ENCODE measurements around the gene TSPAN16. TPM values are rescaled to one million over a fixed set of nuclear protein-coding genes. Genes with fewer than 3 reads are reported as not detected.

The TSPAN16 gene
- total RNA-seq, 1 donor from 2014 or later: not detected

GRCh38 chr19:11364296-11364904, 68.4 kb downstream of the TSPAN16 start:
- DNase-seq (ENCODE audit: extremely low read depth, low read depth, low spot score): no peak

- no peak for DNase-seq (ENCODE audit: extremely low read depth, low read depth, low spot score)
Measured at GRCh38 chr19:11364935-11365334, 69.0 kb downstream of the TSPAN16 start.

Other genes with a start within 250 kb of the TSPAN16 start
- 105 and 163 TPM in 2 replicates for gene LDLR, start 206.7 kb upstream of the TSPAN16 start, total RNA-seq
- gene SPC24, start 140.4 kb upstream of the TSPAN16 start, total RNA-seq: 4.7 and 11.9 TPM in 2 replicates
- 86.8 and 97.1 TPM in 2 replicates for gene KANK2, start 98.6 kb upstream of the TSPAN16 start, total RNA-seq
- gene ANGPTL8, start 56.5 kb upstream of the TSPAN16 start, total RNA-seq: not detected in 2 replicates
- 188 and 342 TPM in 2 replicates for gene DOCK6, start 33.6 kb upstream of the TSPAN16 start, total RNA-seq
- 53.6 and 56.6 TPM in 2 replicates for gene RAB3D, start 43.5 kb downstream of the TSPAN16 start, total RNA-seq
- gene TMEM205, start 50.1 kb downstream of the TSPAN16 start, total RNA-seq: 142 and 244 TPM in 2 replicates
- 21.0 and 31.7 TPM in 2 replicates for gene CCDC159, start 50.4 kb downstream of the TSPAN16 start, total RNA-seq
- 39.3 and 47.7 TPM in 2 replicates for gene PLPPR2, start 59.3 kb downstream of the TSPAN16 start, total RNA-seq
- 1.1 and 4.1 TPM in 2 replicates for gene SWSAP1, start 78.5 kb downstream of the TSPAN16 start, total RNA-seq
- 17.7 and 32.7 TPM in 2 replicates for gene EPOR, start 88.2 kb downstream of the TSPAN16 start, total RNA-seq
- gene RGL3, start 123.2 kb downstream of the TSPAN16 start, total RNA-seq: not detected in 2 replicates
- 0.06 and 1.4 TPM in 2 replicates for gene ODAD3, start 139.0 kb downstream of the TSPAN16 start, total RNA-seq
- 281 and 288 TPM in 2 replicates for gene PRKCSH, start 139.5 kb downstream of the TSPAN16 start, total RNA-seq
- gene ELAVL3, start 184.9 kb downstream of the TSPAN16 start, total RNA-seq: not detected in 2 replicates
- gene ZNF653, start 209.7 kb downstream of the TSPAN16 start, total RNA-seq: 5.0 and 9.6 TPM in 2 replicates
- 24.9 and 25.3 TPM in 2 replicates for gene ECSIT, start 233.0 kb downstream of the TSPAN16 start, total RNA-seq
- 11.7 and 13.4 TPM in 2 replicates for gene CNN1, start 242.7 kb downstream of the TSPAN16 start, total RNA-seq